ENCODE results near the gene TCFL5.
A peak's percentile ranks its signal among the peaks of the same experiment; 100 is the strongest.

Gene TCFL5

GRCh38 chr20:62805711-62806382 is 55.8 kb downstream of the TCFL5 start (continued):
- TF ChIP-seq, protein P1, sequence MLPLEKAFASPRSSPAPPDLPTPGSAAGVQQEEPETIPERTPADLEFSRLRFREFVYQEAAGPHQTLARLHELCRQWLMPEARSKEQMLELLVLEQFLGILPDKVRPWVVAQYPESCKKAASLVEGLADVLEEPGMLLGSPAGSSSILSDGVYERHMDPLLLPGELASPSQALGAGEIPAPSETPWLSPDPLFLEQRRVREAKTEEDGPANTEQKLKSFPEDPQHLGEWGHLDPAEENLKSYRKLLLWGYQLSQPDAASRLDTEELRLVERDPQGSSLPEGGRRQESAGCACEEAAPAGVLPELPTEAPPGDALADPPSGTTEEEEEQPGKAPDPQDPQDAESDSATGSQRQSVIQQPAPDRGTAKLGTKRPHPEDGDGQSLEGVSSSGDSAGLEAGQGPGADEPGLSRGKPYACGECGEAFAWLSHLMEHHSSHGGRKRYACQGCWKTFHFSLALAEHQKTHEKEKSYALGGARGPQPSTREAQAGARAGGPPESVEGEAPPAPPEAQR (tag by site-specific recombination; IDR thresholded peaks at IDR 0.05) = no peak
- TF ChIP-seq ZSCAN4 (tag by site-specific recombination; IDR thresholded peaks at IDR 0.05) (no peak), MYNN (tag by site-specific recombination; IDR thresholded peaks at IDR 0.05; ENCODE audit: borderline replicate concordance) (no peak), TRIM28 (IDR thresholded peaks at IDR 0.05; ENCODE audit: borderline replicate concordance, low read length) (no peak), ZNF394 (tag by site-specific recombination; IDR thresholded peaks at IDR 0.05; ENCODE audit: borderline replicate concordance) (no peak), ZIC2 (tag by site-specific recombination; IDR thresholded peaks at IDR 0.05) (0 out of 2 replicates have a peak, but pooled peaks have one; percentile 33), ZNF76 (tag by site-specific recombination; IDR thresholded peaks at IDR 0.05; ENCODE audit: borderline replicate concordance, low read depth) (0 out of 2 replicates have a peak, but pooled peaks have one; percentile 20), ZBTB21 (tag by site-specific recombination; IDR thresholded peaks at IDR 0.05) (no peak), ZNF843 (tag by site-specific recombination; IDR thresholded peaks at IDR 0.05) (no peak), ZNF184 (tag by site-specific recombination; IDR thresholded peaks at IDR 0.05) (no peak), ZNF423 (tag by site-specific recombination; IDR thresholded peaks at IDR 0.05) (no peak), GLIS1 (tag by site-specific recombination; IDR thresholded peaks at IDR 0.05) (no peak), ZNF621 (tag by site-specific recombination; IDR thresholded peaks at IDR 0.05) (no peak), KLF7 (tag by site-specific recombination; IDR thresholded peaks at IDR 0.05; ENCODE audit: borderline replicate concordance) (0 out of 2 replicates have a peak, but pooled peaks have one; percentile 43), ZNF23 (tag by site-specific recombination; IDR thresholded peaks at IDR 0.05; ENCODE audit: borderline replicate concordance) (no peak), SP3 (tag by site-specific recombination; IDR thresholded peaks at IDR 0.05) (peak; percentile 55), BCL11B (tag by site-specific recombination; IDR thresholded peaks at IDR 0.05; ENCODE audit: low read depth) (no peak; the same call in 1 of the 2 replicates), ZNF366 (tag by site-specific recombination; conservative IDR thresholded peaks at IDR 0.05) (no peak), ZNF623 (tag by site-specific recombination; IDR thresholded peaks at IDR 0.05) (no peak), ZNF146 (tag by site-specific recombination; IDR thresholded peaks at IDR 0.05) (no peak), ZNF610 (tag by site-specific recombination; IDR thresholded peaks at IDR 0.05; ENCODE audit: borderline replicate concordance) (no peak), ZBTB8A (tag by site-specific recombination; IDR thresholded peaks at IDR 0.05) (no peak)
- TF ChIP-seq, protein P2, sequence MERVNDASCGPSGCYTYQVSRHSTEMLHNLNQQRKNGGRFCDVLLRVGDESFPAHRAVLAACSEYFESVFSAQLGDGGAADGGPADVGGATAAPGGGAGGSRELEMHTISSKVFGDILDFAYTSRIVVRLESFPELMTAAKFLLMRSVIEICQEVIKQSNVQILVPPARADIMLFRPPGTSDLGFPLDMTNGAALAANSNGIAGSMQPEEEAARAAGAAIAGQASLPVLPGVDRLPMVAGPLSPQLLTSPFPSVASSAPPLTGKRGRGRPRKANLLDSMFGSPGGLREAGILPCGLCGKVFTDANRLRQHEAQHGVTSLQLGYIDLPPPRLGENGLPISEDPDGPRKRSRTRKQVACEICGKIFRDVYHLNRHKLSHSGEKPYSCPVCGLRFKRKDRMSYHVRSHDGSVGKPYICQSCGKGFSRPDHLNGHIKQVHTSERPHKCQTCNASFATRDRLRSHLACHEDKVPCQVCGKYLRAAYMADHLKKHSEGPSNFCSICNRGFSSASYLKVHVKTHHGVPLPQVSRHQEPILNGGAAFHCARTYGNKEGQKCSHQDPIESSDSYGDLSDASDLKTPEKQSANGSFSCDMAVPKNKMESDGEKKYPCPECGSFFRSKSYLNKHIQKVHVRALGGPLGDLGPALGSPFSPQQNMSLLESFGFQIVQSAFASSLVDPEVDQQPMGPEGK (tag by site-specific recombination; IDR thresholded peaks at IDR 0.05) = peak; percentile 35
- TF ChIP-seq, protein P3, sequence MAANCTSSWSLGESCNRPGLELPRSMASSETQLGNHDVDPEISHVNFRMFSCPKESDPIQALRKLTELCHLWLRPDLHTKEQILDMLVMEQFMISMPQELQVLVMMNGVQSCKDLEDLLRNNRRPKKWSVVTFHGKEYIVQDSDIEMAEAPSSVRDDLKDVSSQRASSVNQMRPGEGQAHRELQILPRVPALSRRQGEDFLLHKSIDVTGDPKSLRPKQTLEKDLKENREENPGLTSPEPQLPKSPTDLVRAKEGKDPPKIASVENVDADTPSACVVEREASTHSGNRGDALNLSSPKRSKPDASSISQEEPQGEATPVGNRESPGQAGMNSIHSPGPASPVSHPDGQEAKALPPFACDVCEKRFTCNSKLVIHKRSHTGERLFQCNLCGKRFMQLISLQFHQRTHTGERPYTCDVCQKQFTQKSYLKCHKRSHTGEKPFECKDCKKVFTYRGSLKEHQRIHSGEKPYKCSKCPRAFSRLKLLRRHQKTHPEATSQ (tag by site-specific recombination; IDR thresholded peaks at IDR 0.05) = no peak
